ENCODE data around the gene FECH. TPM values are rescaled to one million over a fixed set of nuclear protein-coding genes. Genes with fewer than 3 reads are reported as not detected.

FECH gene
- total RNA-seq, 1 experiment from 2014 or later = 16.6 TPM

GRCh38 chr18:57631697-57632096 is 45.2 kb upstream of the FECH start:
- H3K9me3 Mint-ChIP-seq = peaks cover 4% of the 10 kb centered on the region; the same call in 1 of the 2 replicates

More at GRCh38 chr18:57631697-57632096, 45.2 kb upstream of the FECH start:
- ChIA-PET CTCF (interaction anchor here (1.2 kb wide), 1 partner anchor 118 kb away, joined by 3 read pairs; no protein-coding TSS in a partner anchor), POLR2A (no interaction called here)
- Mint-ChIP-seq H3K27me3 (ENCODE audit: low read depth) (no peaks in the 10 kb centered on the region), H3K4me3 (peak overlapping the region; percentile 91), H3K27ac (no peak overlapping the region), H3K4me1 (peaks cover 14% of the 10 kb centered on the region), H3K36me3 (peaks cover 7% of the 10 kb centered on the region)
- ATAC-seq (no peak), DNase-seq (ENCODE audit: low spot score) (no peak)
- TF ChIP-seq TP53 (CRISPR knock-in tag; IDR thresholded peaks at IDR 0.05) (no peak), IRF2 (CRISPR knock-in tag; IDR thresholded peaks at IDR 0.05; ENCODE audit: borderline replicate concordance, low read depth) (no peak), AFF4 (CRISPR knock-in tag; IDR thresholded peaks at IDR 0.05; ENCODE audit: borderline replicate concordance) (no peak), MYBL2 (CRISPR knock-in tag; IDR thresholded peaks at IDR 0.05) (no peak), STAT6 (CRISPR knock-in tag; conservative IDR thresholded peaks at IDR 0.05; ENCODE audit: low read depth) (no peak), CTCF (IDR thresholded peaks at IDR 0.05) (no peak), ZNF396 (CRISPR knock-in tag; IDR thresholded peaks at IDR 0.05; ENCODE audit: borderline replicate concordance) (no peak), ZNF281 (CRISPR knock-in tag; IDR thresholded peaks at IDR 0.05) (no peak), TCF7 (CRISPR knock-in tag; IDR thresholded peaks at IDR 0.05; ENCODE audit: low read depth) (no peak), NFYB (CRISPR knock-in tag; conservative IDR thresholded peaks at IDR 0.05; ENCODE audit: low read depth) (no peak), MAX (CRISPR knock-in tag; IDR thresholded peaks at IDR 0.05) (no peak), ATF6 (CRISPR knock-in tag; IDR thresholded peaks at IDR 0.05) (no peak), GTF2I (CRISPR knock-in tag; conservative IDR thresholded peaks at IDR 0.05) (no peak), ZNF138 (CRISPR knock-in tag; conservative IDR thresholded peaks at IDR 0.05) (no peak)
- TF ChIP-seq, protein P1, sequence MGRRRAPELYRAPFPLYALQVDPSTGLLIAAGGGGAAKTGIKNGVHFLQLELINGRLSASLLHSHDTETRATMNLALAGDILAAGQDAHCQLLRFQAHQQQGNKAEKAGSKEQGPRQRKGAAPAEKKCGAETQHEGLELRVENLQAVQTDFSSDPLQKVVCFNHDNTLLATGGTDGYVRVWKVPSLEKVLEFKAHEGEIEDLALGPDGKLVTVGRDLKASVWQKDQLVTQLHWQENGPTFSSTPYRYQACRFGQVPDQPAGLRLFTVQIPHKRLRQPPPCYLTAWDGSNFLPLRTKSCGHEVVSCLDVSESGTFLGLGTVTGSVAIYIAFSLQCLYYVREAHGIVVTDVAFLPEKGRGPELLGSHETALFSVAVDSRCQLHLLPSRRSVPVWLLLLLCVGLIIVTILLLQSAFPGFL (CRISPR knock-in tag; IDR thresholded peaks at IDR 0.05; ENCODE audit: borderline replicate concordance) = no peak
- TF ChIP-seq, protein P2, sequence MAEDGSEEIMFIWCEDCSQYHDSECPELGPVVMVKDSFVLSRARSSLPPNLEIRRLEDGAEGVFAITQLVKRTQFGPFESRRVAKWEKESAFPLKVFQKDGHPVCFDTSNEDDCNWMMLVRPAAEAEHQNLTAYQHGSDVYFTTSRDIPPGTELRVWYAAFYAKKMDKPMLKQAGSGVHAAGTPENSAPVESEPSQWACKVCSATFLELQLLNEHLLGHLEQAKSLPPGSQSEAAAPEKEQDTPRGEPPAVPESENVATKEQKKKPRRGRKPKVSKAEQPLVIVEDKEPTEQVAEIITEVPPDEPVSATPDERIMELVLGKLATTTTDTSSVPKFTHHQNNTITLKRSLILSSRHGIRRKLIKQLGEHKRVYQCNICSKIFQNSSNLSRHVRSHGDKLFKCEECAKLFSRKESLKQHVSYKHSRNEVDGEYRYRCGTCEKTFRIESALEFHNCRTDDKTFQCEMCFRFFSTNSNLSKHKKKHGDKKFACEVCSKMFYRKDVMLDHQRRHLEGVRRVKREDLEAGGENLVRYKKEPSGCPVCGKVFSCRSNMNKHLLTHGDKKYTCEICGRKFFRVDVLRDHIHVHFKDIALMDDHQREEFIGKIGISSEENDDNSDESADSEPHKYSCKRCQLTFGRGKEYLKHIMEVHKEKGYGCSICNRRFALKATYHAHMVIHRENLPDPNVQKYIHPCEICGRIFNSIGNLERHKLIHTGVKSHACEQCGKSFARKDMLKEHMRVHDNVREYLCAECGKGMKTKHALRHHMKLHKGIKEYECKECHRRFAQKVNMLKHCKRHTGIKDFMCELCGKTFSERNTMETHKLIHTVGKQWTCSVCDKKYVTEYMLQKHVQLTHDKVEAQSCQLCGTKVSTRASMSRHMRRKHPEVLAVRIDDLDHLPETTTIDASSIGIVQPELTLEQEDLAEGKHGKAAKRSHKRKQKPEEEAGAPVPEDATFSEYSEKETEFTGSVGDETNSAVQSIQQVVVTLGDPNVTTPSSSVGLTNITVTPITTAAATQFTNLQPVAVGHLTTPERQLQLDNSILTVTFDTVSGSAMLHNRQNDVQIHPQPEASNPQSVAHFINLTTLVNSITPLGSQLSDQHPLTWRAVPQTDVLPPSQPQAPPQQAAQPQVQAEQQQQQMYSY (CRISPR knock-in tag; IDR thresholded peaks at IDR 0.05) = no peak
- TF ChIP-seq, protein P3, sequence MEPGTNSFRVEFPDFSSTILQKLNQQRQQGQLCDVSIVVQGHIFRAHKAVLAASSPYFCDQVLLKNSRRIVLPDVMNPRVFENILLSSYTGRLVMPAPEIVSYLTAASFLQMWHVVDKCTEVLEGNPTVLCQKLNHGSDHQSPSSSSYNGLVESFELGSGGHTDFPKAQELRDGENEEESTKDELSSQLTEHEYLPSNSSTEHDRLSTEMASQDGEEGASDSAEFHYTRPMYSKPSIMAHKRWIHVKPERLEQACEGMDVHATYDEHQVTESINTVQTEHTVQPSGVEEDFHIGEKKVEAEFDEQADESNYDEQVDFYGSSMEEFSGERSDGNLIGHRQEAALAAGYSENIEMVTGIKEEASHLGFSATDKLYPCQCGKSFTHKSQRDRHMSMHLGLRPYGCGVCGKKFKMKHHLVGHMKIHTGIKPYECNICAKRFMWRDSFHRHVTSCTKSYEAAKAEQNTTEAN (CRISPR knock-in tag; IDR thresholded peaks at IDR 0.05) = no peak
